ENCODE measurements around the gene GFAP.
A peak's percentile ranks its signal among the peaks of the same experiment; 100 is the strongest.

Gene GFAP

DNA sequence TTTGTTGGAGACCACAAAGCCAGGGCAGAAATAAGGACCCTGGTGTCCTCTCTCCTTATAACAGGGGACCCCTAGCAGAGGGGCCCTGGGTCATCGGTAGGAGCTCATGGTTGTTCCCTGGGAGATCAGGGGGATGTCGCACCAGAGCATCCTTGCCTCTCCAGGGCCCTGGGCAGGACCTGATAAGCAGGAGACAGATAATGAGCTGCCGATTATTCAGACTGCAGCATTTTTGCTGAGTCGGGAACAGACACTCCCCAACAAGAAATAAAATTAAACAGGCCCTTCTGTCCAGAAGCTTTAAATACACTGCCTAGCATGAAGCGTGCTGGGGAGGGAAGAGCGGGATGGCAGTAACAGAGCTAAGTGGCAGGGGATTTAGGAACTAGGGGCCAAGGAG is 15.4 kb upstream of the GFAP start:
- no peak for DNase-seq

DNA sequence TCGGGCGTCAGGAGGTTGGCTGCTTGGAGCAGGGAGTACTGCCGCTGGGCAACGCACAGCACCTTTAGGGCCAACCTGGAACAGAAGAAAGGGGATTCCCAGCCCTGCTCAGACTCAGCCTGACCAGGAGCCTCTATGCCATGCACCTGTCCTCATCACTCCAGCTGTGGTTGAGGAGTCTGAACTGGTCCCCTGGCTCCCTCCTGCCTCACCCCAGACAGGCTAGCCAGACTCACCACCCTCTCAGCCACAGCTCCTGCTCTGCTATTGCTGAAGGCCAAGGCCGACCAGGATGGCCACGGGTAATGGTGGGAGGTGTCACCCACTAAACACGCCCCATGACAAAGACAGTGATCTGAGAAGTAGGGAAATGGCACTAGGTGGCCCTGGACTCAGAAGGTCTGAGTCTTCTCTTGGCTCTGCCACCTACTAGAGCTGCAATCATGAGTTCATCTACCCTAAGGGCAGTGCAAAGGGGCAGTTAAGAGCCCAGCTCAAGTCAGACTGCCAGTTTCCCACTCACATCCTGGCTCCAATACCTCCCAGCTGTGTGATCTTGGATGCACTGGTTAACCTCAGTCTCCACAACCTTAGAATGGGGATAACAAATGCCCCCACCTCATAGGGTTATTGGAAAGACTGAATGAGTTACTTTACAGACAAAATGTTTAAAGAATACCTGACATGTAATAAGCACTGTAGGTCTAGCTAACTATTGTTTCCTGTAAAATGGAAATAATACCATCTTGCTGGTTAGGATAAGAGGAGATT is 13.8 kb upstream of the GFAP start:
- no peak for DNase-seq

DNA sequence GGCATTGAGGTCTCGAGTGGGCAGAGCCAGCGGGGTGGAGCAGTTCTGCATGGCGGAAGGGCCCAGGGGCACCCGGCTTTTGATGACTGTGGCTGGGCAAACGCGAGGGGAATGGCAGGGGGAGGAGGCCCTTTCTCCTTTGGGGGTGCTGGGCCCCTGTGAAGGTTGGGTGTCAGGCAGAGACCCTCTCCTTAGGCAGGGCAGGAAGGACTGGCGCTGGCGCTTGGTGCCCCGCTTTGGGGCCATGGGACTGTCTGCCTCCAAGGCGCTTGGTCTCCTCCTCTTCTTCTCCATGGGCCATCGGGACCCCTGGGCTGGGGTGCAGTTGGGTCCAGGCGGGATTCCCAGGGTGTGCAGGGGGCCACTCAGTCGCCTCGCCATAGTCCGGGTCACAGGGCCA is 12.8 kb upstream of the GFAP start:
- DNase-seq = no peak

DNA sequence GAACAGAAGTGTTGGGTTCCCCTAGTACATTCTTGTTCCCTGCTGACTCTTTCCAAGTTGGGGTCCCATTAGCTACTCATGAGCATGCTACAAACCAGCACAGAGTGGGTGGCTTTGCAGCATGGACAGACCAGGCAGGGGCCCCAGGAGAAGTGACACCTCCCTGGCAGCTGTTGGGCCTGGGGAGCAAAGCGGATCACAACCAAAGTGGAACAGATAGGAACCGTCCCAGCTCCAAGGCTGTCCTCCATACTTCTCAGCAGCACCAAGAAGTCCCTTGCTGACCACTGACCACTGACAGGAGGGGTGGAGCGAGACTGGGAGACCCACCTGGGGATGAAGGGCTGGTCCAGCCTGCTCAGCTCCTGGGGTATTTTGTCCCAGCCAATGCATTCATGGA is 12.4 kb upstream of the GFAP start:
- DNase-seq = no peak

DNA sequence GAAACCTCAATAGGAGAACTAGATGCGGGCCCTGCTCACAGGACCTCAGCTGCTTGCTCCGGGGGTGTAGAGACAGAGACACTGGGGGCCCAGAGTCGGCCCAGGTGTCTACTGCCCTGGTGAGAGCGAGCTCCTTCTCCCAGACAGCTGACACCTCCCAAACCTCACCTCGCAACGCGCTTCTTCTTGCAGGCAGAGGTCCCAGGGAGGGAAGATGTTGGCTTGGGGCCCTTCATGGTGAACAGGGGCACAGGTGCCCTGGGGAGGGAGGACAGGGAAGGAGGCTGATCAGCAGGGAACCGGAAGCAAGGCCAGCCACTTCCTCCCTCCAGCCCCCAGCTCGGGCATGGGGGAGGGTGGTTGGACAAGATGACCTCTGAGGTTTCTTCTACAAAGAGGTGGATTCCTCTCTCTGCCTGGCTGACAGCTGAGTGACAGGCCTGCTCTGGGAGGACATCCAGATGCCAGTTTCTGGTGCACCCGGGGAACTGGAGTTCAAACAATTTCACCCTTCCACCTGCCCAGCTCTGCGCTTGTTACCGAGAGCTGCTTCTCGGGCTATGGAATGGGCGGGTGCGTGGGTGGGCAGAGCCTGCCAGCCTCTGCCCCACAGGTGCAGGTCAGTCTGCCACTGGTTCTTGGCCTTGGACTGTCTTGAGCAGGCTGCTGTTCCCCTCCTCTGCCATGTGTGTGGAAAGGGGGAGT is 11.7 kb upstream of the GFAP start:
- DNase-seq = no peak

DNA sequence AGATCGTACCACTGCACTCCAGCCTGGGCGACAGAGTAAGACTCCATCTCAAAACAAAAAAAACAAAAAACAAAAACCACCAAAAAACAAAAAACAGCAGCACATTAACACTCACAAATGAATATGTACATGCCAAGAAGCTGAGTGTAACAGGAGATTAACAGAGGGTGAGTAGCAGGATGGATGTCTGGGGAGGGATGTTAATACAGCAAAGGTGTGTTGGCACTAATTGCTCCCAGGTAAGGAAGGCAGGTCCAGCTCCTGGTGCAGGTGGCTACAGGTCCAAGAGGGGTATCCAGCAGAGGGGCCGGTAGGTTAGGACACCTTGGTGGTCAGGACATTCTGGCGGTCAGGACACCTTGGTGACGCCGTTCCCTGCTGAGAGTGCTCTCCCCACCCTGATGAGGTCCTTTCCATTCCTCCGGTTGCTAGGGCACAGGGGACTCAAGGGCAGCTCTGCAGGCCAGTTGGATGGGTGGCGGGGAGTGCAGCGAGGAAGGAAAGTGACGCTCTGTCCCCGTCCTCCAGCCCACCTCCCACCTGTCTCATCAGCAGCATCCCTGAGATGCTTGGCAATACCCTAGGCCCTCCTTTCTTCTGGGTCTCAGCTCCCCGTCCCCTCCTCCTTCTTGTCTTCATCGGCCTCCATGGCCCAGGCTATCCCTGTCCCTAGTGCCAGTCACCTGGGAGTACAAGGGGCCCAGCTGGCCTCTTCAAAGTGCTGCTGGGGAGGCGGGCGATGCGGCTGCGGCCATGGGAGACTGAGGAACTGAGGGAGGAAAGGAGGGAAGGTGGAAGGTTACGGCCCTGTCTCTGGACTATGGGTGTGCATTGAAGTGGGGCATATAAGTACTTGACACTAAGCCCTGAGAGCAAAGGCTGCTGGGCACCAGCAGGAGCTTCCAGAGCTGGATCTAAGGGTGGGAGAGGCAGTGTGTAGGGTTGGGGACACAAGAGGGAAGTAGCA is 10.7 kb upstream of the GFAP start:
- DNase-seq = no peak

DNA sequence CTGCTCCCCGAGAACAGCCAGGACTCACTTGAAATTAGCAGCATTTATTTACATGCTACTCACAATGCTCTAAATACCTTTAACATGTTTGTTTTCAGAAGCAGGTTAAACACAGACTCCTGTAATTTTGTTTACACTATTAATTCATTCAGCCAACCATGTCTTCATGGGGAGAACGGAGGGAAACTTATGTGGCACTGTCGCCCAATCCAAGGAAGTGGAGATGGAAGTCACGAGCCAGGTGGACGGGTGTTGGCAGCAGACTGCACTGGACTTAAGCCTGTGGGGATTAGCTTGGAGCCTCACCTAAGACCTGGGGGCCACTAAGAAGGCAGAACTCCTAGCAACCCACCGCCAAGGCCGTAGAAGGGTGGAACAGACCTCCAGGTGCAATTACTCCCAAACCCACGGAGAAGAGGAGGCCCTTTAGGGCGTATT is 8.8 kb upstream of the GFAP start:
- peak; percentile 68 for DNase-seq

DNA sequence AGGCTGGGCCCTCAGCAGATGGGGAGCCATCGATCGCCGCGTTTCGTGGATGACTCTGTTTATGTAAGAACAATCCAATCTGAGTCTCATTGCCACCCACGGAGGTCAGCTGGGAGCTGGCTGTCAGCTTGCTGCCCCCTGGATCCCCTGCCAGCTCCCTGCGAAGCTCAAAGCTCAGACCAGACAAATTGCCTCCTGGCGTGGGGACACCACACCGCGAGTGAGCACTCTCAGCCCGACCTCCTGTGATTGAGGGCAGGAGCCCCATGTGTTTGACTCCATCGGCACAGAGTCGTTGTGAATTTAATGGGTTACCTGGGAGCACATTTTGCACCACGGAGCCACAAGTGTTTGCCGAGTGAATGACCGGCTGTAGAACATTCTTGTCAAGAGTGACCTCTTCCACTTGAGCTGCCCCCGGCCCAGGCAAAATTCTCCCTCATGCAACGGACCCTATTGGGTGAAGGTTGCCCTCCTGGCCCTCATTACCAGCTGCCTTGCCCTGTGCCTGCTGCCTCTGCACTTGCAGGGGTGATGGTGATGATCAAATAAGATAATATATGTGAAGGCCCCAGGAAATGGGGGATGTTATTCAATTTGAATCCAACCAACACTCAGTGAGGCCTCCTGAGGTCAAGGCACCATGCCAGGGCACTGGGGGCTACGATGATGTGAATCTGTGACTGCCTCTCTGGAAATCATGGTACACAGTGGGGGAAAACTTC is 7.6 kb upstream of the GFAP start:
- DNase-seq = no peak

DNA sequence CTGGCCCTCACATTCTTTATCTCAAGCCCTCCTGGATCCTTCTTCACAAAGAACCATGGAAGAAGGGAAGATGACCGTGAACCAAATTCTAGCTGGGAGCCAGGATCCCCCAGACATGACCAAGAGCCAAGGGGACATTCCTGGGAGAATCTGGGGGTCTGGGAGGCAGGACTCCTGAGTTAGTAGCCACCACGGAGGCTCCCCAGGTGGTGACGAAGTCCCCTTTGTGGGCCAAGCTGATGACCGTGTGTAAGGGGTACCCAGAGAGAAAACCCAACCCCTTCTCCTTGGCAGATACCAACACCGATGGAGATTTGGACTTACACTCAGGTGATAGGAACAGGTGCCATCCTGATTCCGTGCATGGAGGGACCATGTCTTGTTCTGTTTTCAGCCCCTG is 6.8 kb upstream of the GFAP start:
- no peak for DNase-seq

DNA sequence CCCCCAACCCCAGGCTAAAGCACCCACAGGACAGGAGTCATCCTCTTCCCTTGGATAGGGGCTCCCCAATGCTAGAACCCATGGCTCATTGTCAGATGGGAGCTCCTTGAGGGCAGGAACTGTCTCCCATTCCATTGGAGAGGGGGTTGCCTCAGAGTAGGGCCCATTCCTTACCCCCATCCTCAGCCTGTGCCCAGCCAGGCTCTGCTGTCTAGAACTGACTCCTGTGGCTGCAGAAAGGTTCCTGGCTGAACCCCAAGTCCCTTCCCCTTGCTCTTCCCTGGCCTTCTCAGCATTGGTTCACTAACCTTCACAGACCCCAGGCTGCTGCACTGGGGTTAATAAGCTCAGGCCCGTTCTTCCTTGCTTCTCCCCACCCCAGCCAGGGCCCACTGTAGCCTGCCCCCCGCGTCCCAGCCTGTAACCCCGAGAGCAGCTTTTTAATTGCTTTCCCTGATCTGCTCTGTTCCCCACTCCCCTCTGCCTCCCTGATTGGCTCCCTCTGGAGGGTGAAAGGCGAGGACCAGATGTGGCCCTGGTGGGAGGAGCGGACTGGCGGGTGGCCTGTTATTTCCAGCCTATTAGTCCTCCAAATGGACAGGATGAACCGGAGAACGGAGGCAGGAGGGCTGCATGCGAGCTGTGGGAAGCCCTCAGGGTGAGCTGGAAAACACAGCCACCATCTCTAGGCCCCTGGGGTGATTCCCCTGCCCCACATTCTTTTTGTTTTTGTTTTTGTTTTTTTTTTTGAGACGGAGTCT is 6.0 kb upstream of the GFAP start:
- no peak for DNase-seq

DNA sequence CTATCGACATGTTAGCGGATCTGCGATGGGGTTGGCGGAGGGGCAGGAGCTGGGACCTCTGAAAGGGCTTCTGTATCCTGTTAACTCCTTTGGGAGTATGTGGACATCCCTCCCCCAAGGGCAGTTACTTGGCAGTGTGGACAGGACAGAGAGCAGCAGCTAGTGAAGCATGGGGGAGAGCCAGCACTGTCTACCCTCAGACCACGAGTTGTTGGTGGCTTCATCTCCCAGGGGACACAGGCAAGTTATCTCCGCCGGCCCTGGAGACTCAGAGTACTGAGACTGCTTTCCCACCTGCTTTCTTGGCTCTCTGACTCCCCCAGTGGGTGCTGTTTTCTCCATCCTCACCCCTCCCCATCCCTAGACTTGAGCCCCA is 5.3 kb upstream of the GFAP start:
- DNase-seq = no peak

DNA sequence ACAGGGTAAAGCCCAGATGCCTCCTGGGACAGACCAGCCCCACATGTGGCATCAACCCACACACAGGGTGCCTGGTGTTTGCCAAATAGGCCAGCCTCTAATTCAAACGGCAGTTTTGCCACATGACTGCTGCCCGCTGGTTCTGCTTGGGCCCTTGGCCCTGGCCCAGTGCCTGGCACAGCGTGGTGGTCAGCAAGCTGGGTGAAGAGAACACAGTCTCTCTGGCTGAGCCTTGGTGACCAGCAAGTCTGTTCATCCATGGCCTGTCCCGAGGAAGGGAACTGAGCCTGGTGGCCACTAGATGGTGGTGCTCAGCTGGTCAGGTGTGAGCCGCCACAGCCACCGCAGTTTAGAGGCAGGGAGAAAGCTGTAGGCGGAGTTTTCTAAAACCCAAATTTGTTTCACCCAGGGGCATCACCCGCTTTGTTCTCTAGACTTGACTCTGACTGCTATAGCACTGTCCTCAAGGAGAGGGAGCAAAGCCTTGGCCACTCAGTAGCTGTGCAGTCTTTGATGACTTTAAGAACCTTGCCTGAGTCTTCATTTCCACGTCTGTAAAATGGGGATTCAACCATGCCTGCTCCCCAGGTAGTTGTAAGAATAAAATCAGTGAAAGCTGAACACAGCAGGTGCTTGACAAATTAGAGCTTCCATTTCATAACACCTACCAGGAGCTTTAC is 4.7 kb upstream of the GFAP start:
- peak; percentile 93 for DNase-seq

DNA sequence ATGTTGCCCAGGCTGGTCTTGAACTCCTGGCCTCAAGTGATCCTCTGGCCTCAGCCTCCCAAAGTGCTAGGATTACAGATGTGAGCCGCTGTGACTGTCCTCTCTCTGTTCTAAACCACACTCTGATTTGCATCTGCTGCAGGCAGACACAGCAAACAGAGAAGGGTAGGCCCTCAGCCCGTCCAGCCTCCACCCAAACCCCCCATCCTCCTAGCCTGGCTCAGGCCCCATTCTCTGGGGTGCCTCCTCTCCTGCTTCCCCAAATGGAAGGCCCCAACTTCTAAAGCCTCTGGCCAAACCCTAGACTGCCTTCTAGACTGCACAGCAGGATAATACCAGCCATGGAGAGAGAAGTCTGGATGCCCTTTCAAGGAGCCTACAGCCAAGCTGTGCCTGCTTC is 4.1 kb upstream of the GFAP start:
- DNase-seq = no peak

DNA sequence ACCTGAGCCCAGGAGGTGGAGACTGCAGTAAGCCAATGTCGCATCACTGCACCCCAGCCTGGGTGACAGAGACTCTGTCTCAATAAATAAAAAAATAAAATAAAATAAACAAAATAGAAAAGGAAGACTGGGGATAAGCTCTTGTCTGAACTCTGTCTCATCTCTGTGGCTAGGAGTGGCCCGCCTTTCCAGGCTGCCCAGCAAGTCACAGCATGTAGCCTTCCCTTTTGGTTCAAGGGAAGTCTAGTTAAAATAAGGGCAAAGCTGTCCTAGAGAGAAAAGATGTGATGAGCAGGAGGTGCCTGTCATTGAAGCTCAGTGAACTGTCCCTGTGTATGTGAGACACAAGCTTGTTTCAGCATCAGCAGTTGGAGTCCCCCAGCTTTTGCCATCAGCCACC is 2.7 kb upstream of the GFAP start:
- DNase-seq = no peak

DNA sequence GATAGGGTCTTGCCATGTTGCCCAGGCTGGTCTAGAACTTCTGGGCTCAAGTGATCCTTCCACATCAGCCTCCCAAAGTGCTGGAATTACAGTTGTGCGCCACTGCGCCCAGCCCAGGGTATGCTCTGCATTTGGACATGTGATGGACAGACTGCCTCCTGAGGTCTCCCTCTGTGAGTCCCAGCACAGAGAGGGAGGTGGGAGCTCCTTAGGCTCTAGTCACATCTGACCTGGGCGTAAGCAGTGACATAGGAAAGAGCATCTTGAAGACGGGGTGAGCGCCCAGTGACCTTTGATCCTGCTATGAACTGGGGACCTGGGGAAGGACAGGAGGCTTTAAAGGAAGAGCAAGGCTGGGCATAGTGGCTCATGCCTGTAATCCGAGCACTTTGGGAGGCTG is 2.2 kb upstream of the GFAP start:
- no peak for DNase-seq

DNA sequence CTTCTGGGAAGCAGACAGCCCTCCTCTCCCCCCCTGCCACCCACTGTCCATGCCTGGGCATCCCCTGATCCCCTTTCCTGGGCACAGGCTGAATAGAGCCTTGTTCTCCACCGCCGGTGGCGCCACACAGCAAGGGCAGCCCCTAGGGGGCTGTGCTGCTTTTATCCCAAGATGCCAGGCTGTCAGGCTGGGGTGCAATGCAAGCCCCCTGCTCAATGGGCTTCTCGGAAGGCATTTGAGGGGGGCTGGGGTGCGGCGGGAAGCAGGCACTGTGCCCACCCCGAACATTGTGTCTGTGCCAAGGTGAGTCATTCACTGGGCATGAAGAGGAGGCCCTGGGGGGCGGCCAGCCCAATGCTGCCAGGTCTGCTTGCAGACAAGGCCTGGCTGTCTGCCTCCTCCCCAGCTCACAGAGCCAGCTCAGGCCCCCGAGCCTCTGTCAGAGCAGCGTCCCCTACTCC is 1.5 kb upstream of the GFAP start:
- no peak for DNase-seq

DNA sequence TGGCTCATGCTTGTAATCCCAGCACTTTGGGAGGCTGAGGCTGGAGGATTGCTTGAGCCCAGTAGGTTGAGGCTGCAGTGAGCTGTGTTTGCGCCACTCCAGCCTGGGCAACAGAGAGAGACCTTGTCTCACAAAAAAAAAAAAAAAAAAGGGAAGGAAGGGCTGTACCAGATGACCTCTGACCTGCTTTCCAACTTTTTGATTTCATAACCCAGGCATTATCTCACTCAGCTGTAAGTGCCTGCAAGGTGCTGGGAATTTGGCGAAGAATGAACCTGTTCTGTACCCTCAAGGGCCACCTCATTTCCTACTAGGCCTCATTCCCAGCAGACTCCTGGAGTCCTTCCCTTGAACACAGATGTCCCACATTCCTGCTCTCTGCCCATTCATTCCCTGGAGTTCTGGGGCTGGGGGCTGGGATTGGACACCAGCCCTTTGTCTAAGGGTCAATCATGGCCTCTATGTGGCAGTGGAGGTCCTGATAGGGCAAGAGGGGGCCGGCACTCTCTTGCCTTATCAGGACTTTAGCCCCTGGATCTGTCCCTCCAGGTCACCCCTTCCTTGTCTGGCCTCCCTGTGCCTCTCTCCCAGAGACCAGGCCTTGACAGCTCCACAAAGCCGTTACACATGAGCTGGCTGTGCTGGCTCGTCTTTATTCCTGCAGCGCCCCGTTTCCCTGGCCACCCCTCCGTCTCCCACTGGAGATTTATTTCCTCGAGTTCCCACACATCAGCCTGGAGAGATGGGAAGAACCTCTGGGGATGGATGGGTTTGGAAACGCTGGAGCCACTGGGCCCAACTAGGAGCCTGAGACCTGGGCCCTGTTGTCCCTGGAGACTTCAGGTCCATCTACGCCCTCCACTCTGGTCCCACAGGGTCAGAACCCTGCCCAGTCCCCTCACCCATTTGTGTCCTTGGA is 821 bp upstream of the GFAP start:
- DNase-seq = no peak

DNA sequence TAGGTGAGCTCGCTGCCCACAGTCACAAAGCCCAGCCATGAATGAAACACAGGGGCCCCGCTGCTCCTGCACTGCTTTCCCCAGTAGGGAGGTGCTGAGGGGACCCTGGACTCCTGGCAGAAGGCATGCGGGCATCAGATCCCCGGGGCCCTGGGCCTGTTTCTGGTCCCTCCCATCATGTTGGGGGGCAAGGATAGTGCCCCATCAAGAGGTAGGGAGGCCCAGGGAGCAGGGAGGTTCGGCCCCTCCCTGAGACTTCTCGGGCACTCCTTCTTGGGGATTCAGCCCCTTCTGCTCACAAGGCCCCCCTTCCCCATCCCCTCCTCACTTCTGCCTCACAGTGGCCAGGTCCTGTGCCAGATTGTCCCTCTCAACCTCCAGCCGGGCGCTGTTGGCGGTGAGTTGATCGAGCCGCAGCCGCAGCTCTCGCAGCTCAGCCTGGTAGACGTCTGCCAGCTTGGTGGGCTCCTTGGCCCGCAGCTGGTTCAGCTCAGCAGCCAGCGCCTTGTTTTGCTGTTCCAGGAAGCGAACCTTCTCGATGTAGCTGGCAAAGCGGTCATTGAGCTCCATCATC is 515 bp downstream of the GFAP start:
- no peak for DNase-seq

DNA sequence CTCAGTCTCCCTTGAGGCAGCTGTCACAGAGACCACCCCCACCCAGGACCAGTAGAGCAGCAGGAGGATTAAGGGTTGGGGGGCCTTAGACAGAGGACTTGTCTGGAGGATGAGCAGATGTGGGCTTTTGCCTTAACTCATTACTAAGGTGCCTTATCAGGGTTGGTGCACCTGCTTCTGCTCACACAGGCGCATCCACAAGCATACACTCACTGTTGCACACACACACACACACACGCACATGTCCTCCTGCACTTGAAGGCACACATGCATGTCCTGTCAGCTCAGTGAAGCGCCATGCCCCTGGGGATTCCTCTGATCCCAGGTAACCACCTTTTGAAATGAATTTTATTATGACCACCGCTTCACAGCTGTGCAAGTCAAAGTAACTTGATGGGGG is 1.2 kb downstream of the GFAP start:
- peak; percentile 72 for DNase-seq

DNA sequence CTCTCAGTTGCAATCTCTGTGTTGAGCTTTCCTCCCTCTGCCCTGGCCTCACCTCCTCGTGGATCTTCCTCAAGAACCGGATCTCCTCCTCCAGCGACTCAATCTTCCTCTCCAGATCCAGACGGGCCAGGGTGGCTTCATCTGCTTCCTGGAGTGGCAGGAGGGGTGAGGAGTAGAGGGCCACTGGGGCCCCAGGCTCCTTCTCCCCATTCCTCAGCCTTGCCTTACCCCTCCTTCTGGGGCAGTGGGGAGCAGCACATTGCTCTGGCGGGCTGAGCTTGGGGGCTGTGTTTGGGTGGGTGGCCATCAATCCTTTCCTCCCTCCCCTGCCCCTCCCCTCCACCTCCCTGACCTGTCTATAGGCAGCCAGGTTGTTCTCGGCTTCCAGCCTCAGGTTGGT is 1.6 kb downstream of the GFAP start:
- DNase-seq = no peak
